ENCODE measurements around the gene METTL4.

The METTL4 gene

DNA sequence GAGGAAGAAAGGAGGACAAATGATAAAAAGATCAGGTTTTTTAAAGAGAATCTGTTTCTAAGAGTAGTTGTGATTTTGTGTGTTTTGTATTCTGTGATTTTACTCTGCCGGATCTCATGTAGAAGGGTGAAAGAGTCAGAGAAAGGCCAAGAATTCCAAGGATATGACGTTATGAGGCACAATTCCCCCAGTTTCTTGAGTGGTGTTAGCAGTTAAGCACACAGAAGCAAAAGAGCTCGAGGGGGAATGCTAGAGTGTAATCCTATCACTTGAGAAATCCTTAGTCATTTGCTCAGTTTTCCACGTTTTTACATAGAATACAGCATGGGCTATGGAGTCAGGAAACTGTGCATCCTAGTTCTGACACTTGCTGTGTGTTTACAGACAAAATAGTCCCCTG lies 34.8 kb downstream of the METTL4 start:
- H3K27me3 ChIP-seq (ENCODE audit: insufficient read depth, insufficient read length) = no peaks in the 10 kb centered on the region
- no peak for TF ChIP-seq YY1 (IDR thresholded peaks at IDR 0.05; ENCODE audit: insufficient read depth, insufficient read length)
- TF ChIP-seq ZNF274 (IDR thresholded peaks at IDR 0.05; ENCODE audit: low read depth, low read length) = no peak
- peaks cover 4% of the 10 kb centered on the region for H3K36me3 ChIP-seq (ENCODE audit: insufficient read depth, insufficient read length, low read length)
- H3K9me3 ChIP-seq (ENCODE audit: insufficient read depth, low read length) = peaks cover 11% of the 10 kb centered on the region; the same call in 1 of the 2 replicates
- DNase-seq (ENCODE audit: low read depth, low spot score) = no peak
- no peak overlapping the region for H3K4me3 ChIP-seq (ENCODE audit: insufficient read length, low read depth)
- no peak overlapping the region for H3K9ac ChIP-seq (ENCODE audit: insufficient read length, low read depth)
- no peaks in the 10 kb centered on the region for H3K4me1 ChIP-seq (ENCODE audit: insufficient read depth, insufficient read length)

- Histone ChIP-seq H3K36me3 (ENCODE audit: insufficient read depth, insufficient read length, low read length) (peaks cover 4% of the 10 kb centered on the region), H3K4me1 (ENCODE audit: insufficient read depth, insufficient read length) (no peaks in the 10 kb centered on the region), H3K9ac (ENCODE audit: insufficient read length, low read depth) (no peak overlapping the region), H3K4me3 (ENCODE audit: insufficient read length, low read depth) (no peak overlapping the region), H3K9me3 (ENCODE audit: insufficient read depth, low read length) (peaks cover 11% of the 10 kb centered on the region; the same call in 1 of the 2 replicates), H3K27me3 (ENCODE audit: insufficient read depth, insufficient read length) (no peaks in the 10 kb centered on the region)
- no peak for DNase-seq (ENCODE audit: low read depth, low spot score)
- TF ChIP-seq YY1 (IDR thresholded peaks at IDR 0.05; ENCODE audit: insufficient read depth, insufficient read length) (no peak), ZNF274 (IDR thresholded peaks at IDR 0.05; ENCODE audit: low read depth, low read length) (no peak), SUZ12 (IDR thresholded peaks at IDR 0.05; ENCODE audit: extremely low read depth, insufficient read depth, insufficient read length) (no peak)
Observed at GRCh38 chr18:2536063-2536462, 35.2 kb downstream of the METTL4 start.

GRCh38 chr18:2535419-2535910 lies 35.8 kb downstream of the METTL4 start:
- peaks cover 11% of the 10 kb centered on the region; the same call in 1 of the 2 replicates for H3K9me3 ChIP-seq (ENCODE audit: insufficient read depth, low read length)
- H3K27me3 ChIP-seq (ENCODE audit: insufficient read depth, insufficient read length) = no peaks in the 10 kb centered on the region
- H3K4me3 ChIP-seq (ENCODE audit: insufficient read length, low read depth) = no peak overlapping the region
- DNase-seq (ENCODE audit: low read depth, low spot score) = no peak
- H3K4me1 ChIP-seq (ENCODE audit: insufficient read depth, insufficient read length) = no peaks in the 10 kb centered on the region
- TF ChIP-seq ZNF274 (IDR thresholded peaks at IDR 0.05; ENCODE audit: low read depth, low read length) = no peak
- TF ChIP-seq SUZ12 (IDR thresholded peaks at IDR 0.05; ENCODE audit: extremely low read depth, insufficient read depth, insufficient read length) = no peak
- TF ChIP-seq YY1 (IDR thresholded peaks at IDR 0.05; ENCODE audit: insufficient read depth, insufficient read length) = no peak
- no peak overlapping the region for H3K9ac ChIP-seq (ENCODE audit: insufficient read length, low read depth)
- H3K36me3 ChIP-seq (ENCODE audit: insufficient read depth, insufficient read length, low read length) = peaks cover 4% of the 10 kb centered on the region

DNA sequence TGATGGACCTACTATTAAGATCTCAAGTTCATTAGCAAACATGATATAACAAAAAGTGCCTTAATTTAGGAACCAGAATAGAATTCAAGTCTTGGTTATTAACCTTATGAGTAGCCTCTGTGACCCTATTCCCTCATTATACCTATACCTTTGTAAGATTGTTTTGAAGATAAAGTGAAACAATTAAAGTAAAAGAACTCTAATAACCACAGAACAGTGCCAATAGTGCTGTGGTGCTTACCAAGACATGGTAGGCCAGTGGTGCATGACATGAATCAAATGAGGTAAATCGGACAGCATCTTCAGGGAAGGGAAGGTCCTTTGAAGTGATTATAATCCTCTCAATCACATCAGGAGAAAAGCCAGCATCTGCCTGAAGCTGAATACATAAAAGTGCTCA lies 36.4 kb downstream of the METTL4 start:
- TF ChIP-seq YY1 (IDR thresholded peaks at IDR 0.05; ENCODE audit: insufficient read depth, insufficient read length) (no peak), SUZ12 (IDR thresholded peaks at IDR 0.05; ENCODE audit: extremely low read depth, insufficient read depth, insufficient read length) (no peak), ZNF274 (IDR thresholded peaks at IDR 0.05; ENCODE audit: low read depth, low read length) (no peak)
- H3K27me3 ChIP-seq (ENCODE audit: insufficient read depth, insufficient read length) = no peaks in the 10 kb centered on the region
- H3K9ac ChIP-seq (ENCODE audit: insufficient read length, low read depth) = no peak overlapping the region
- H3K9me3 ChIP-seq (ENCODE audit: insufficient read depth, low read length) = peaks cover 11% of the 10 kb centered on the region; the same call in 1 of the 2 replicates
- peaks cover 4% of the 10 kb centered on the region for H3K36me3 ChIP-seq (ENCODE audit: insufficient read depth, insufficient read length, low read length)
- no peak for DNase-seq (ENCODE audit: low read depth, low spot score)
- H3K4me3 ChIP-seq (ENCODE audit: insufficient read length, low read depth) = no peak overlapping the region
- H3K4me1 ChIP-seq (ENCODE audit: insufficient read depth, insufficient read length) = no peaks in the 10 kb centered on the region

DNA sequence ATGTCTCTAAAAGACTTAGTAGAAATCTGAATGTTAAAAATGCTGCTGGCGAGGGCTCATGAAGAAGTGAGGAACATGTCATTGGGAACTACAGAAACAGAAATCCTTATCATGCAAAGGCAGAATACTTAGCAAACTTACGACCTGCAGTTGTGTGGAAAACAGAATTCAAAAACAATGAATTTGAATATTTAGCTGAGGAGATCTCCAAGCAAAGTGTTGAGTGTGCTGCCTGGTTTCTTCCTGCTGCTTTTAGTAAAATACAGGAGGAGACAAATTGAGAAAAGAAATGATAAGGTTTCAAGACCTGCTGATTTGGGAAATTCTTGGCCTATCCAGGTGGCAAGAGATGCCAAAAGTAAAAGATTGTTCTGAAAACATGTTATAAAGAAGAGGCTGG lies 38.5 kb downstream of the METTL4 start:
- no peak overlapping the region for H3K4me3 ChIP-seq (ENCODE audit: insufficient read length, low read depth)
- DNase-seq (ENCODE audit: low read depth, low spot score) = no peak
- no peaks in the 10 kb centered on the region for H3K36me3 ChIP-seq (ENCODE audit: insufficient read depth, insufficient read length, low read length)
- H3K4me1 ChIP-seq (ENCODE audit: insufficient read depth, insufficient read length) = no peaks in the 10 kb centered on the region
- no peaks in the 10 kb centered on the region for H3K27me3 ChIP-seq (ENCODE audit: insufficient read depth, insufficient read length)
- TF ChIP-seq SUZ12 (IDR thresholded peaks at IDR 0.05; ENCODE audit: extremely low read depth, insufficient read depth, insufficient read length) (no peak), ZNF274 (IDR thresholded peaks at IDR 0.05; ENCODE audit: low read depth, low read length) (no peak), YY1 (IDR thresholded peaks at IDR 0.05; ENCODE audit: insufficient read depth, insufficient read length) (no peak)
- no peak overlapping the region for H3K9ac ChIP-seq (ENCODE audit: insufficient read length, low read depth)
- H3K9me3 ChIP-seq (ENCODE audit: insufficient read depth, low read length) = peaks cover 11% of the 10 kb centered on the region; the same call in 1 of the 2 replicates

DNA sequence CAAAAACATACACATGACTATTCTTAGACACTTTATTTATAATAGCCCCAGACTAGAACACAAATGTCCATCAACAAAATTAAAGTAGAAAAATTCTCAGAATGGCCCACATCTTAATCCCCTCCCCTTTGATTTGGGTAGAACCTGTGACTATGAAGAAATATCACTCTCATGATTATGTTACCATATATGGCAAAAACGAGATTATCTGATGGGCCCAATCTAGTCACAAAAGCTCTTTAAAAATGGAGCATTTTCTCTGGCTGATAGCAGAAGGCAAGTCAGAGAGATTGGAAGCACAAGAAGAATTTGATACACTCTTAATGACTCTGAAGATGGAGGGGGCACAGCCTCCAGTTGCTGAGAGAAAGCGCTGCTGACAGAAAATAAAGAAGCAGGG lies 39.6 kb downstream of the METTL4 start:
- Histone ChIP-seq H3K4me1 (ENCODE audit: insufficient read depth, insufficient read length) (no peaks in the 10 kb centered on the region), H3K4me3 (ENCODE audit: insufficient read length, low read depth) (no peak overlapping the region), H3K9ac (ENCODE audit: insufficient read length, low read depth) (no peak overlapping the region), H3K9me3 (ENCODE audit: insufficient read depth, low read length) (peaks cover 11% of the 10 kb centered on the region; the same call in 1 of the 2 replicates), H3K27me3 (ENCODE audit: insufficient read depth, insufficient read length) (no peaks in the 10 kb centered on the region), H3K36me3 (ENCODE audit: insufficient read depth, insufficient read length, low read length) (no peaks in the 10 kb centered on the region)
- DNase-seq (ENCODE audit: low read depth, low spot score) = no peak
- TF ChIP-seq ZNF274 (IDR thresholded peaks at IDR 0.05; ENCODE audit: low read depth, low read length) (no peak), YY1 (IDR thresholded peaks at IDR 0.05; ENCODE audit: insufficient read depth, insufficient read length) (no peak), SUZ12 (IDR thresholded peaks at IDR 0.05; ENCODE audit: extremely low read depth, insufficient read depth, insufficient read length) (no peak)

- no peaks in the 10 kb centered on the region for H3K27me3 ChIP-seq (ENCODE audit: insufficient read depth, insufficient read length)
- peaks cover 11% of the 10 kb centered on the region; the same call in 1 of the 2 replicates for H3K9me3 ChIP-seq (ENCODE audit: insufficient read depth, low read length)
- H3K36me3 ChIP-seq (ENCODE audit: insufficient read depth, insufficient read length, low read length) = no peaks in the 10 kb centered on the region
- TF ChIP-seq ZNF274 (IDR thresholded peaks at IDR 0.05; ENCODE audit: low read depth, low read length) (no peak), YY1 (IDR thresholded peaks at IDR 0.05; ENCODE audit: insufficient read depth, insufficient read length) (no peak), SUZ12 (IDR thresholded peaks at IDR 0.05; ENCODE audit: extremely low read depth, insufficient read depth, insufficient read length) (no peak)
- no peak overlapping the region for H3K4me3 ChIP-seq (ENCODE audit: insufficient read length, low read depth)
- no peak for DNase-seq (ENCODE audit: low read depth, low spot score)
- H3K9ac ChIP-seq (ENCODE audit: insufficient read length, low read depth) = no peak overlapping the region
- H3K4me1 ChIP-seq (ENCODE audit: insufficient read depth, insufficient read length) = no peaks in the 10 kb centered on the region
Observed at GRCh38 chr18:2529154-2529553, 42.2 kb downstream of the METTL4 start.

Data from NT2/D1 (cell line).